ENCODE data around the gene CBFB.

DNA sequence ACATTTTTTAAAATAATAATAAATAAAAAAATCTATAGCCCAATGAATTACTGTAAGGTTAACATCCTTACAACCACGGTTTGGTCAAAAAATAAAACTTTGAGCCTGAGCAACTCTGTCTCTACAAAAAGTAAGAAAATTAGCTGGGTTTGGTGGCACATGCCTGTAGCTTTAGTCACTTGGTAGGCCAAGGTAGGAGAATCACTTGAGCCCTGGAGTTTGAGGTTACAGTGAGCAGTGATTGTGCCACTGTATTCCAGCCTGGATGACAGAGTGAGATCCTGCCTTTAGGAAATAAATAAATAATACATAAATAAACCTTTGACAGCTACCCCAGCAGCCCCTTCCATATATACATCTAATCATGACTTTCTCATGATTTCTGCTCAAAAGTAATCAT is 53.9 kb downstream of the CBFB start:
- TF ChIP-seq, protein P1, sequence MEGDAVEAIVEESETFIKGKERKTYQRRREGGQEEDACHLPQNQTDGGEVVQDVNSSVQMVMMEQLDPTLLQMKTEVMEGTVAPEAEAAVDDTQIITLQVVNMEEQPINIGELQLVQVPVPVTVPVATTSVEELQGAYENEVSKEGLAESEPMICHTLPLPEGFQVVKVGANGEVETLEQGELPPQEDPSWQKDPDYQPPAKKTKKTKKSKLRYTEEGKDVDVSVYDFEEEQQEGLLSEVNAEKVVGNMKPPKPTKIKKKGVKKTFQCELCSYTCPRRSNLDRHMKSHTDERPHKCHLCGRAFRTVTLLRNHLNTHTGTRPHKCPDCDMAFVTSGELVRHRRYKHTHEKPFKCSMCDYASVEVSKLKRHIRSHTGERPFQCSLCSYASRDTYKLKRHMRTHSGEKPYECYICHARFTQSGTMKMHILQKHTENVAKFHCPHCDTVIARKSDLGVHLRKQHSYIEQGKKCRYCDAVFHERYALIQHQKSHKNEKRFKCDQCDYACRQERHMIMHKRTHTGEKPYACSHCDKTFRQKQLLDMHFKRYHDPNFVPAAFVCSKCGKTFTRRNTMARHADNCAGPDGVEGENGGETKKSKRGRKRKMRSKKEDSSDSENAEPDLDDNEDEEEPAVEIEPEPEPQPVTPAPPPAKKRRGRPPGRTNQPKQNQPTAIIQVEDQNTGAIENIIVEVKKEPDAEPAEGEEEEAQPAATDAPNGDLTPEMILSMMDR (optimal IDR thresholded peaks at IDR 0.05 in 1 of 3, IDR thresholded peaks at IDR 0.05 in 1 of 3, conservative IDR thresholded peaks at IDR 0.05 in 1 of 3; ENCODE audit: extremely low read depth in 1 of 3, insufficient read depth in 2 of 3, low read length in 3 of 3), result no peak
- TF ChIP-seq EZH2 (IDR thresholded peaks at IDR 0.05; ENCODE audit: low read length), result no peak
